SU-DHL-6 (cell line): ENCODE results near the gene ISOC1.

Experiments
- H2AFZ ChIP-seq: fragments of 200-600 bp; sonication (generic); 2 replicates; pipeline ENCODE4 v1.6.1; 2014; ENCODE audit warnings: low read depth, mild to moderate bottlenecking, moderate library complexity, mixed read lengths, antibody characterized with exemption, low read length; ENCODE audit not compliant: severe bottlenecking
- H3F3A ChIP-seq: fragments of 200-600 bp; shearing (Covaris generic); 2 replicates; pipeline ENCODE4 v1.6.0; 2016; ENCODE audit warnings: antibody characterized with exemption, mild to moderate bottlenecking; ENCODE audit not compliant: insufficient read depth
- H3K27ac ChIP-seq: fragments of 200-600 bp; sonication (generic); 2 replicates; pipeline ENCODE4 v1.5.1; 2016; ENCODE audit warnings: low read depth, mild to moderate bottlenecking, low read length, moderate library complexity, mixed read lengths
- H3K27me3 ChIP-seq: fragments of 200-600 bp; sonication (generic), shearing (Covaris generic); 2 replicates; pipeline ENCODE4 v1.6.0; 2014; ENCODE audit warnings: mild to moderate bottlenecking, low read length
- H3K36me3 ChIP-seq: fragments of 200-600 bp; sonication (generic); 2 replicates; pipeline ENCODE4 v1.6.1; 2014; ENCODE audit warnings: mild to moderate bottlenecking, low read length, mixed read lengths
- H3K4me2 ChIP-seq: fragments of 300-600, 200-600 bp; shearing (Covaris generic), sonication (generic); 2 replicates; pipeline ENCODE4 v1.6.0; 2014; ENCODE audit warnings: low read length, low read depth, mild to moderate bottlenecking; ENCODE audit not compliant: poor library complexity, severe bottlenecking
- H3K4me3 ChIP-seq: fragments of 200-600 bp; sonication (generic); 2 replicates; pipeline ENCODE4 v1.5.1; 2014; ENCODE audit warnings: antibody characterized with exemption, low read length, mild to moderate bottlenecking, mixed read lengths; ENCODE audit not compliant: insufficient read depth, poor library complexity, severe bottlenecking
- H3K79me2 ChIP-seq: fragments of 200-600 bp; sonication (generic); 2 replicates; pipeline ENCODE4 v1.6.1; 2014; ENCODE audit warnings: mild to moderate bottlenecking, low read length, moderate library complexity; ENCODE audit not compliant: insufficient read depth
- H3K9ac ChIP-seq: fragments of 200-600 bp; sonication (generic); 2 replicates; pipeline ENCODE4 v1.7.0; 2014; ENCODE audit warnings: mild to moderate bottlenecking, low read length
- H3K9me2 ChIP-seq: fragments of 200-600 bp; sonication (generic); replicated peaks from 2 replicates; pipeline ENCODE4 v1.6.1; 2014; ENCODE audit warnings: low read length; ENCODE audit not compliant: insufficient read depth
- H3K9me3 ChIP-seq: fragments of 200-600 bp; sonication (generic); 2 replicates; pipeline ENCODE4 v1.6.1; 2014; ENCODE audit warnings: low read length, mixed read lengths; ENCODE audit not compliant: insufficient read depth
- H4K20me1 ChIP-seq: fragments of 200-600 bp; sonication (generic); 2 replicates; pipeline ENCODE4 v1.6.1; 2014; ENCODE audit warnings: low read depth, mild to moderate bottlenecking, antibody characterized with exemption, low read length, moderate library complexity, mixed read lengths
- CTCF ChIP-seq: fragments of 200-600 bp; sonication (generic); IDR thresholded peaks from one replicate; pipeline ENCODE4 v1.5.1; 2017; ENCODE audit warnings: antibody characterized with exemption, mild to moderate bottlenecking, low read length, moderate library complexity; ENCODE audit not compliant: insufficient read depth, poor library complexity, severe bottlenecking
- EZH2phosphoT487 ChIP-seq: fragments of 200-600 bp; sonication (generic), shearing (Covaris generic); conservative IDR thresholded peaks from 2 replicates; pipeline ENCODE4 v1.6.1; 2018; ENCODE audit warnings: mild to moderate bottlenecking, antibody characterized with exemption, low read length, moderate library complexity, mixed read lengths

The ISOC1 gene

DNA sequence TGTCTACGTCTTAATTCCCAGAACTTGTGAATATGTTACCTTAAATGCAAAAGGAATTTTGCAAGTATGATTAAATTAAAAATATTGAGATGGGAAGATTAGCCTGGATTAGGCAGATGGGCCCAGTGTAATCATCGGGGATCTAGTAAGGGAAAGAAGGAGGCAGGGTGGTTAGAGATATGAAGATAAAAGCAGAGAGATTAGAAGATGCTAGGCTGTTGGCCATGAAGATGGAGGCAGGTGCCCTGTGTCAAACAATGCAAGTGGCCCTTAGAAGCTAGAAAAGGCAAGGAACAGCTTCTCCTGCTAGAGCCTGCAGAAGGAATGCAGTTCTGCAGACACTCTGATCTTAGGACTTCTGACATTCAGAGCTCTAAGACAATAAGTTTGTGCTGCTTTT, 28.8 kb upstream of the ISOC1 start:
- H2AFZ ChIP-seq = no peak overlapping the region
- H3F3A ChIP-seq = no peaks in the 10 kb centered on the region
- no peaks in the 10 kb centered on the region for H3K9me3 ChIP-seq
- no peak for TF ChIP-seq CTCF
- no peak for TF ChIP-seq EZH2phosphoT487
- no peaks in the 10 kb centered on the region for H3K9me2 ChIP-seq
- H3K79me2 ChIP-seq = no peaks in the 10 kb centered on the region
- no peak overlapping the region for H3K27ac ChIP-seq
- H4K20me1 ChIP-seq = no peaks in the 10 kb centered on the region
- no peak overlapping the region for H3K4me3 ChIP-seq
- H3K9ac ChIP-seq = no peak overlapping the region
- no peaks in the 10 kb centered on the region for H3K27me3 ChIP-seq
- no peaks in the 10 kb centered on the region for H3K36me3 ChIP-seq
- no peak overlapping the region for H3K4me2 ChIP-seq

- H3K36me3 ChIP-seq = no peaks in the 10 kb centered on the region
- H3K27ac ChIP-seq = no peak overlapping the region
- no peaks in the 10 kb centered on the region for H3F3A ChIP-seq
Observed at GRCh38 chr5:129067745-129068144, 26.8 kb upstream of the ISOC1 start.

GRCh38 chr5:129069292-129069691, 25.3 kb upstream of the ISOC1 start:
- Histone ChIP-seq H3F3A (no peaks in the 10 kb centered on the region), H3K27me3 (no peaks in the 10 kb centered on the region), H3K79me2 (no peaks in the 10 kb centered on the region), H3K9me3 (no peaks in the 10 kb centered on the region), H3K9ac (no peak overlapping the region), H3K27ac (no peak overlapping the region), H3K4me3 (no peak overlapping the region), H3K4me2 (no peak overlapping the region), H4K20me1 (no peaks in the 10 kb centered on the region), H3K36me3 (no peaks in the 10 kb centered on the region), H3K9me2 (no peaks in the 10 kb centered on the region), H2AFZ (no peak overlapping the region)
- TF ChIP-seq EZH2phosphoT487 (no peak), CTCF (no peak)

More at GRCh38 chr5:129067745-129068144, 26.8 kb upstream of the ISOC1 start:
- Histone ChIP-seq H3K27me3 (no peaks in the 10 kb centered on the region), H2AFZ (no peak overlapping the region), H3K79me2 (no peaks in the 10 kb centered on the region), H3K4me2 (no peak overlapping the region), H3K9me2 (no peaks in the 10 kb centered on the region), H3K9ac (no peak overlapping the region), H3K9me3 (no peaks in the 10 kb centered on the region), H4K20me1 (no peaks in the 10 kb centered on the region), H3K4me3 (no peak overlapping the region)
- no peak for TF ChIP-seq CTCF

- Histone ChIP-seq H3K4me2 (no peak overlapping the region), H2AFZ (no peak overlapping the region), H3K79me2 (no peaks in the 10 kb centered on the region), H3K9ac (no peak overlapping the region), H3K36me3 (no peaks in the 10 kb centered on the region), H4K20me1 (no peaks in the 10 kb centered on the region), H3K9me3 (no peaks in the 10 kb centered on the region), H3K27ac (no peak overlapping the region), H3K9me2 (no peaks in the 10 kb centered on the region), H3K4me3 (no peak overlapping the region), H3K27me3 (no peaks in the 10 kb centered on the region), H3F3A (no peaks in the 10 kb centered on the region)
- TF ChIP-seq CTCF (no peak), EZH2phosphoT487 (no peak)
Observed at GRCh38 chr5:129073111-129073510, 21.4 kb upstream of the ISOC1 start.
